ENCODE measurements around the gene INAFM2.
A peak's percentile ranks its signal among the peaks of the same experiment; 100 is the strongest.

INAFM2 gene

DNA sequence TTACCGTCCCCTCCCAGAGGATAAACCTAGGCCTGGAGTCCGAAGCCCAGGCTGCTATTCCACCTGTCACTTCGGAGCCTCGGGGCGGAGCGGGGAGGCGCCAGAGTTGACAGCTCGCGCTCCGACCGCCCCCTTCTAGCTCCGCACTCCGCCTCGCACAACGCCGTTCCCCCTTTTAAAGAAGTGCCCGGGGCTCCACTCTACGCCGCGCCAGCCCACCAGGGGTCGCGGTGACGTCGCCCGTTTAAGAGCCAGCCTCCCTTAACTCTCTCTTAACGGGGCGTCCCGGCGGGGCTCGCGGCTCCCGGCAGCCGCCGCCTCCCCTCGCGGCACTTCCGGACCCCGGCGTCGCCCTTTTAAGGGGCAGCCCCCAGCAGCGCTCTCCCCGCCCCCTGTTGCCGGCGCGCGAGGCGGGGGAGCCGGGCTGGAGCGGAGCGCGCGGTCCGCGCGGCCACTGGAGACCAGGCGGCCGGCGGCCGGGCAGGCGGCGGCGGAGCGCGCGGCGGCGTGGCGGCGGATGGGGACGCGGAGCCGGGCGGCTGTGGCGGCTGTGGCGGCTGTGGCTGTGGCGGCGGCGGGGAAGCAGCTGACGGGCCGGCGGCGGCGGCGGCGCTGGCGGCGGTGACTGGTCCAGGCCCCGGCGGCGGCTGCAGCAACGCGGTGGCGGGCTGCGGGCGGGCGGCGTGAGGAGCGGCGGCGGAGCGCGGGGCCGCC lies at the start of gene INAFM2:
INAFM2 (plus strand) TSS at position 454 of the 714 bp plus-strand sequence. CDS start 364 bp downstream, outside the sequence.
- H3K27me3 Mint-ChIP-seq (ENCODE audit: low read depth), result peaks cover 21% of the 10 kb centered on the region
- H3K4me1 Mint-ChIP-seq (ENCODE audit: low read depth), result peaks cover 28% of the 10 kb centered on the region
- H3K4me3 Mint-ChIP-seq, result peak within 1 kb of the TSS; percentile 82
- peaks cover 6% of the 10 kb centered on the region for H3K36me3 Mint-ChIP-seq (ENCODE audit: low read depth)
- no peaks in the 10 kb centered on the region for H3K9me3 Mint-ChIP-seq
- H3K27ac Mint-ChIP-seq, result peak within 1 kb of the TSS; percentile 65

DNA sequence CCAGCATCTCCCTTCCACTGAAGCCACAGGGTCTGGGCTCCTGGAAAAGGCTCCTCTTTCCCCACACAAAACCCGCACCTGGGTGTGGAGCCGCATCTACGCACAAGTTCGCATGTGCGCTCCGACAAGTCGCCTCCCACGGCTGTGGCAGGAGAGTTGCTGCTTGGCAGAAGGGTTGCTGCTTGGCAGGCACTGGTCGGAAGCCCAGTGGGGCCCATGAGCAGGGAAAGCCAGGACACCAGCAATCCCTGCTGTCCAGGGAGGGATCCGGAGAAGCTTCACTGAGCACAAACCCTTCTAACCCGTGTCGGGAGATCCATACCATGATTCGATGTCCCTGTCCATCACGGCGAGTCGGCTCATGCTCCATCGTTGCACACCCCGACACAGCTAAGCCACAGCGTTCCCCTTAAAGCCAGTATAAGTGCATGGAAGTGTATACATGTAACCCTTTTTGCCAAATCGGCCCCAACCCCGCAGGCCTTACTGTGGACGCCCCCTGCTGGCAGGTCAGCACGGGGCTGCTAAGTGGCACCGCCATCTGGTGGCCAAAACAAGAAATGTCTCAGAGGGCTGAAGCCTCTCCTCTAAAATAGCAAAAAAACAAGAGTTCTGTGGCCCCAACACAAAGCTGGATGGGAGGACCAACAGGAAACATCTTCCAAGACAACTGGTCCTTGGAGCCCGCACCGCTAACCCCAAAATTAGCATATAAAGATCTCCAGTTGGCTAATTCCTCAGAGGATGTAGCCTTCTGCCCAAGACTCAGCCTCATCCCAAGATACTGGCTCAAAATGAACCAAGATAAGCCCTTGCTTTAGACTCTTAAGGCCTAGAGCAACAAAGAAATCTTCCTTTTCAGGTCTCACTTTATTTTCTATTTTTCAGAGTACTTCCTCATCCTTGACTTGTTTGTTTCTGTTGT lies 48.9 kb upstream of the INAFM2 start:
- no peak overlapping the region for H3K4me3 Mint-ChIP-seq
- H3K36me3 Mint-ChIP-seq (ENCODE audit: low read depth), result no peaks in the 10 kb centered on the region
- H3K9me3 Mint-ChIP-seq, result no peaks in the 10 kb centered on the region
- peaks cover 30% of the 10 kb centered on the region for H3K27me3 Mint-ChIP-seq (ENCODE audit: low read depth)
- H3K4me1 Mint-ChIP-seq (ENCODE audit: low read depth), result peaks cover 8% of the 10 kb centered on the region
- H3K27ac Mint-ChIP-seq, result no peak overlapping the region

DNA sequence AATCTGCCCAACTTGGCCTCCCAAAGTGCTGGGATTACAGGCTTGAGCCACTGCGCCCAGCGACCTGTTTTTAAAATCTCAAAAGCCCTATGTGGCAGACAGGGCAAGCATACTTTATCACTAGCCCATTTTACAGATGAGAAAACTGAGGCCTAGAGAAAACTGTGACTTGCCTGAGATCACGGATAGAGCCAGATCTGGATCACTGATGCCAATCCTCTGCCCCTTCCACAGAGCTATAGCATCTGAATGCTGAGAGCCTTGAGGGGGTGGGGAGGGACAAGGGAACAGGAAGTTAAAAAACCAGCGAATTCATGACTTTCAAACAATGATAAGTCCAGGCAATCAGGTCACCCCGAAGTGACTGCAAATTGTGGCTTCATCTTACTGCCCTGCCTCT lies 48.0 kb upstream of the INAFM2 start:
- Mint-ChIP-seq H3K27ac (no peak overlapping the region), H3K9me3 (no peaks in the 10 kb centered on the region), H3K27me3 (ENCODE audit: low read depth) (peaks cover 36% of the 10 kb centered on the region), H3K36me3 (ENCODE audit: low read depth) (no peaks in the 10 kb centered on the region), H3K4me3 (no peak overlapping the region), H3K4me1 (ENCODE audit: low read depth) (peaks cover 8% of the 10 kb centered on the region)

DNA sequence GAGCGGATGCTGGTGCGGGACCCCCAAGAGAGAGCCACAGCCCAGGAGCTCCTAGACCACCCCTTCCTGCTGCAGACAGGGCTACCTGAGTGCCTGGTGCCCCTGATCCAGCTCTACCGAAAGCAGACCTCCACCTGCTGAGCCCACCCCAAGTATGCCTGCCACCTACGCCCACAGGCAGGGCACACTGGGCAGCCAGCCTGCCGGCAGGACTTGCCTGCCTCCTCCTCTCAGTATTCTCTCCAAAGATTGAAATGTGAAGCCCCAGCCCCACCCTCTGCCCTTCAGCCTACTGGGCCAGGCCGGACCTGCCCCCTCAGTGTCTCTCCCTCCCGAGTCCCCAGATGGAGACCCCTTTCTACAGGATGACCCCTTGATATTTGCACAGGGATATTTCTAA lies 47.5 kb upstream of the INAFM2 start:
- H3K36me3 Mint-ChIP-seq (ENCODE audit: low read depth), result no peaks in the 10 kb centered on the region
- H3K9me3 Mint-ChIP-seq, result no peaks in the 10 kb centered on the region
- H3K4me3 Mint-ChIP-seq, result no peak overlapping the region
- H3K27ac Mint-ChIP-seq, result no peak overlapping the region
- H3K27me3 Mint-ChIP-seq (ENCODE audit: low read depth), result peaks cover 41% of the 10 kb centered on the region
- peaks cover 8% of the 10 kb centered on the region for H3K4me1 Mint-ChIP-seq (ENCODE audit: low read depth)

DNA sequence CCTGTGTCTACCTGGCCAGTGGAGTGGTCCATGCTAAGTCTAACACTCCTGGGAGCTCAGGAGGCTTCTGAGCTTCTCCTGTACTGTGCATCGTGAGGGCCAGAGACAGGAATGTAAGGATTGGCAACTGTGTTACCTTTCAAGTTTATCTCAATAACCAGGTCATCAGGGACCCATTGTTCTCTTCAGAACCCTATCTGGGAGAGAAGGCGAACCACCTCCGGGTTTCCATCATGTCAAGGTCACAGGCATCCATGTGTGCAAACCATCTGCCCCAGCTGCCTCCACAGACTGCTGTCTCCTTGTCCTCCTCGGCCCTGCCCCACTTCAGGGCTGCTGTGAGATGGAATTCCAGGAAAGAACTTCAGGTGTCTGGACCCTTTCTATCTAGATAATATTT lies 46.6 kb upstream of the INAFM2 start:
- H3K4me3 Mint-ChIP-seq, result no peak overlapping the region
- peaks cover 44% of the 10 kb centered on the region for H3K27me3 Mint-ChIP-seq (ENCODE audit: low read depth)
- H3K4me1 Mint-ChIP-seq (ENCODE audit: low read depth), result peaks cover 9% of the 10 kb centered on the region
- no peak overlapping the region for H3K27ac Mint-ChIP-seq
- H3K36me3 Mint-ChIP-seq (ENCODE audit: low read depth), result no peaks in the 10 kb centered on the region
- H3K9me3 Mint-ChIP-seq, result no peaks in the 10 kb centered on the region

DNA sequence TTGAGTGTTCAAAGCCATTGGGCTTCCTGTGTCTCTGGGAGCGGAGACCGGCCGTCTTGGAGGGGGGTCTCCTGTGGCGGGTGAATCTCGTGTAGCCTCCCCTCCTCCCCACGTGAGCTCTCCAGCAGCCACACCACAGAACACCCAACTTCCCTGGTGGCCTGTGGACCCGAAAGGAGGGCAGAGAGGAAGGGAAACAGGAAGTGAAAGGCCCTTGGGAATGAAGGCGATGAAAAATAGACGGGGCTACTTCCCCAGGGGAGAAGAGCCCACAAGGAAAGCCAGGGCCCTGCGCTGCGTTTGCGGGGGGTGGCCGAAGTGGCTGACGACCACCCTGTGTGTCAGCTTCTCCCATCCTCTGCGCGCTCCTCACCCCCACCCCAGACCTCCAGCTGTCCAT lies 46.0 kb upstream of the INAFM2 start:
- H3K27me3 Mint-ChIP-seq (ENCODE audit: low read depth), result peaks cover 44% of the 10 kb centered on the region
- H3K27ac Mint-ChIP-seq, result no peak overlapping the region
- H3K36me3 Mint-ChIP-seq (ENCODE audit: low read depth), result no peaks in the 10 kb centered on the region
- H3K9me3 Mint-ChIP-seq, result no peaks in the 10 kb centered on the region
- H3K4me3 Mint-ChIP-seq, result no peak overlapping the region
- H3K4me1 Mint-ChIP-seq (ENCODE audit: low read depth), result peaks cover 9% of the 10 kb centered on the region

DNA sequence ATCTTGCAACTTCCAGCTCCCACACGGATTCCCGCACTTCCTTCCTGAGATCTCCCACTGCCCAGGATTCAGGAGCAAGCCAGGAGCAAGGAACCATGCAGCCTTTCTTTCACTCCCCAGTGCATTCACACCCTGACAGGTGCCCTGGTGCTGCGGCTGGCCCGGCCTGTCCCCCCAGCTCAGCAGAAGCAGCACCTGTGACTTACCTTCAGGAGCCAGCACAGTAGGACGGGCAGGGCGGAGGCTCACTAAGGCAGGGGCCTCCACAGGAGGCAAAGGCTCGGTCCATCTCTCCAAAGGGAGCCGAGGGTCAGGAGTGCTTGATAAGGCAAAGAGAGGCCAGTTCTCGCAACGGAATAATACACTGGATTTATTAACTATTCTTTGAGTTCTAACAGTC lies 45.5 kb upstream of the INAFM2 start:
- Mint-ChIP-seq H3K4me3 (no peak overlapping the region), H3K4me1 (ENCODE audit: low read depth) (peaks cover 9% of the 10 kb centered on the region), H3K27ac (no peak overlapping the region), H3K36me3 (ENCODE audit: low read depth) (no peaks in the 10 kb centered on the region), H3K9me3 (no peaks in the 10 kb centered on the region), H3K27me3 (ENCODE audit: low read depth) (peaks cover 44% of the 10 kb centered on the region)

DNA sequence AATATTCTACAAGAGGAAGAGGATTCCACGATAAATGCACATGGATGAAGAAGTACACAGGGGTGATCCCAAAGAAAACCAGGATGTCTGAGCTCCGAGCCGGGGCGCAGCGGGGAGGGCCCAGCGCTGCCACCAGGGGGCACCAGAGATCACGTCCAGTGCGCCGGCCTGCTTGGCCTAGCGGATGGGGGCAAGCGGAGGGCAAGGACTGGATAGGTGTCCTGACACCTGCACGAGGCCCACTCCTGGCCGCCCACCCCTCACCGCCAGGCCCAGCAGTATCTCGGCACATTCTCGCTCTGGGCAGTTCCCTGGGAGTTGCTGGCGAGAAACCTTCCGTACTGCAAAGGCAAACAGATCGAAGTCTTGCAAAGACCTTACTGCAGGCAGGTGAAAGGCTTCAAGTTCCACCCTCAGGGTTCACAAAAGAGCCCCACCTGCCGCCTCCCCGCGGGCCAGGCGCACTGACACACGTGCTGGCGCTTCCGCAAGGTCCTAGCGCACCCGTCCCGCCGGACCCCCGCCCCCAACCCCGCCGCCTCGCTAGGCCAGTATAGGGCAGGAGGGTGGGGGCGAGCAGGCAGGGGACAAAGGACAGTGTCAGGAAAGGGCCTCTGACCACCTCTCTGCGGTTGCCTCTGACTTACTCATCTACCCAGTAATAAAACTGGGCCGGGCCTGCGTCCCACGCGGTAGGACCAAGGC lies 43.9 kb upstream of the INAFM2 start:
- H3K4me1 Mint-ChIP-seq (ENCODE audit: low read depth), result peaks cover 9% of the 10 kb centered on the region
- H3K27ac Mint-ChIP-seq, result no peak overlapping the region
- H3K27me3 Mint-ChIP-seq (ENCODE audit: low read depth), result peaks cover 54% of the 10 kb centered on the region
- H3K9me3 Mint-ChIP-seq, result no peaks in the 10 kb centered on the region
- no peaks in the 10 kb centered on the region for H3K36me3 Mint-ChIP-seq (ENCODE audit: low read depth)
- H3K4me3 Mint-ChIP-seq, result no peak overlapping the region

DNA sequence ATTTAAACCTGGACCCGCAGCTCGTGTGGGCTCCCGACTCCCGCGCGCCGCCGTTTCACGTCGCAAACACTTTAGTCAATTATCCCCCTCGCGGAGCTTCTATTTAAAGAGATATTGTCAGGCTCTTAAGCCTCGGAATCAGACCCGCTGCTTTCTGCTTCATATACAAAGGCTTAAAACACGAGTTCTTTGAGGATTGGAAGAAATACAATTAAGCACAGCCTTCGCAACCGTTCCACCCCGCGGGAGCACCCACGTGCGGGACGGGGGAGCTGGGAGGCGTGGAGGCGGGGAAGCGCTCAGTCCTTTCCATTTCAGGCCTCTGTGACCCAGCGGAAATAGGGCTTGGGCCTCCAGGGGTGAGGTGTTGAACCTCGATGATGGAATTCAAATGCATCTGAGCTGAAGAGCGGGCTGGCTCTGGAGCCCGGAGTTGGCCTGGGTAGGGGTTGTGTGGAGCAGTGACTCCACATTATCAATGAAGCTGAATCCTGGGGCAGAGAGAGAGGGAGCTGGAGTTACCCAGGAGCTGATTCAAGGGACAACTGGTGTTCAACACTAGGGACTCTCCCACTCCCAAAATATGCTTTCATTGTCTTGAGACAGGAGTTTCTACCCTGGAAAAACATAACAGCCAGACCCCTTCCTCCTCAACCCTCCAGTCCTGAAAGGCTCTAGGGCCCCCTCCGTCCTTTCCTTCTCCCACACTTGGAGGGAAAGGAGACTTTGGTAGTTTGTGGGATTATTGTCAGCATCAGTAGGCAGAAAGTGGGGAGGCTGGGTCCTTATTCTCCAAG lies 43.0 kb upstream of the INAFM2 start:
- H3K4me3 Mint-ChIP-seq, result peak overlapping the region; percentile 62
- no peak overlapping the region for H3K27ac Mint-ChIP-seq
- no peaks in the 10 kb centered on the region for H3K36me3 Mint-ChIP-seq (ENCODE audit: low read depth)
- H3K9me3 Mint-ChIP-seq, result no peaks in the 10 kb centered on the region
- H3K4me1 Mint-ChIP-seq (ENCODE audit: low read depth), result peaks cover 5% of the 10 kb centered on the region
- H3K27me3 Mint-ChIP-seq (ENCODE audit: low read depth), result peaks cover 56% of the 10 kb centered on the region

DNA sequence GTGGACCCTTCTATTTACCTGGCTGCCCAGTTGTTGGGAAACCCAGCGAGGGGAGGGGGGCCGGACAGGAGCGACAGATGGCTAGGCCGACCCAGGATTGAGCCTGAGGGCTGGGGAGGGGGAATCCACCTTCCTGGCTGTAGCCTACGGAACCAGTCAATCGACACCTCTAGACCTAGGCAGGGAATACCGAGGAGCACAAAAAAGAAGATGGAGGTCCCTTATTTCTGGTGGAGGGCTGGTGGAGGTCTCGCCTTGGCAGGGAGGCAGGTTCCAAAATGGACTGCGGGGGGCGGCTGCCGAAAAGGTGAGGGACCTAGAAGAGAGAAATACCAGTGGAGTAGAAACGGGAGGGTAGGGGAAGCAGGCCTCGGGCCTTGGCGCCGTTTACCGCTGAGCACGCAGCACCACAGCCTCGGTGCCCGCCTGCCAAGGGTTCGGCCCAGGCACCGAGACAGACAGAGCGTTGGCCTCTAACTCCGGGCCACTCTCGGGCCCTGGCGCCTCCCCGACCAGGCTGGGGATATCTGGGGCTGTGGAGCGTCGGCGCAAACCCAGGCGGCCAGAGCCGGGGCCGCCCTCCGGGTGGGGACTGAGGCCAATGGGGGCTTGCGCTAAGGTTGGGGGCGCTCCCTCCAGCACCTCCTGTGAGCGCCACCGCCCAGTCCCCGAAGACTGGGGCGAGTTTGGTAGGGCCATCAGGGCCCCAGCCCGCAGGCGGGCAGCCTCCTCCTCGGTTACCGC lies 42.3 kb upstream of the INAFM2 start:
- Mint-ChIP-seq H3K27ac (no peak overlapping the region), H3K36me3 (ENCODE audit: low read depth) (no peaks in the 10 kb centered on the region), H3K27me3 (ENCODE audit: low read depth) (peaks cover 56% of the 10 kb centered on the region), H3K4me3 (peak overlapping the region; percentile 62), H3K9me3 (no peaks in the 10 kb centered on the region), H3K4me1 (ENCODE audit: low read depth) (peaks cover 5% of the 10 kb centered on the region)

DNA sequence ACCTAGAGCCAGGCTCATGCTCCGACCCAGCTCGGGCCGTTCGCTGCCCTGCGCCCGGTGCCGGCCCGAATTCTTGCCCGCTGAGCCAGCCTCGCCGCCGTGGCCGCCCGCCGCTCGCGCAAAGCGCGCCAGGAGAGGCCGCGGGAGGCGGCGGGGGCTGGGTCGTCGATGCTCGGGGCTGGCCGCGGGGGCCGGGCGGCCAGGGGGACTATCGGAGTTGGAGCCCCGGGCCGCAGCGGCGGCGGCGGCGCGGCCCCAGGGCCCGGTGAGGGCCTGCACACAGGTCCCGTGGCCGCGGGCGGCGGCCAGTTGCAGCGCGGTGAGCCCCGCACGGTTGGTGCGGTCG lies 41.7 kb upstream of the INAFM2 start:
- Mint-ChIP-seq H3K36me3 (ENCODE audit: low read depth) (no peaks in the 10 kb centered on the region), H3K27ac (no peak overlapping the region), H3K9me3 (no peaks in the 10 kb centered on the region), H3K4me3 (no peak overlapping the region), H3K27me3 (ENCODE audit: low read depth) (peaks cover 52% of the 10 kb centered on the region), H3K4me1 (ENCODE audit: low read depth) (peaks cover 5% of the 10 kb centered on the region)

DNA sequence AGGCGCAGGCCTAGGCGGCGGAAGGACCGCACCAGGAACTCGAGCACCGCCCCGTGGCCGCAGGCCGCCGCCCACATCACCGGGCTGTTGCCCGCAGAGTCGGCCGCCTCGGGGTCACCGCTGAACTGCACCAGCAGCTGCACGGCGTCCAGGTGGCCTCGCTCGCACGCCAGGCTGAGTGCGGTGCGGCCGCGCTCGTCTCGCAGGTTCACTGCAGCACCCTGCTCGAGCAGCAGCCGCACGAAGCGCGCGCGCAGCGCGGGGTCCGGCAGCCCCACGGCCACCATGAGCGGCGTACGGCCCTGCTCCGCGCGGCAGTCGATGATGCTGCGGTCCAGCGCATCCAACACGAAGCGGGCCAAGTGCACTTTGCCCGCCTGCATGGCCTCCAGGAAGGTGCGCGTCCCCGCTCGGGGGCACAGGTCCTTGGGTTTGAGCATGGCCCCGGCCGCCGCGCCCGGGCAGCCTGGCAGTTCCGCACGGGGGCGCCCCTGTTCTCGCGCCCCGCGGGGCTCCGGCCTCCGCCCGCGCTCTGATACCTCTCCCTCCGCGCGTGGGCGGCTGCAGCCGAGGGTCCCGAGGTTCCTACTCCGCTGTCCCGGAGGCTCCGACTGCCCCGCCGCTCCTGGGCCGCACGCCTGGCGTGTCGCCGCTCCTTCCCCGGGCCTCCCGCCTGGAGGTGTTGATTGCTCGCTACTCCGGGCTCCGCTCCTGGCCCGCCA lies 41.2 kb upstream of the INAFM2 start:
- no peak overlapping the region for H3K27ac Mint-ChIP-seq
- peaks cover 46% of the 10 kb centered on the region for H3K27me3 Mint-ChIP-seq (ENCODE audit: low read depth)
- H3K4me3 Mint-ChIP-seq, result peak overlapping the region; percentile 60
- H3K4me1 Mint-ChIP-seq (ENCODE audit: low read depth), result peaks cover 5% of the 10 kb centered on the region
- H3K9me3 Mint-ChIP-seq, result no peaks in the 10 kb centered on the region
- no peaks in the 10 kb centered on the region for H3K36me3 Mint-ChIP-seq (ENCODE audit: low read depth)
